ENCODE results near the gene CSGALNACT2. TPM values are rescaled to one million over a fixed set of nuclear protein-coding genes. Genes with fewer than 3 reads are reported as not detected.

The CSGALNACT2 gene
- total RNA-seq, 1 experiment from 2014 or later, result 6.4 TPM

DNA sequence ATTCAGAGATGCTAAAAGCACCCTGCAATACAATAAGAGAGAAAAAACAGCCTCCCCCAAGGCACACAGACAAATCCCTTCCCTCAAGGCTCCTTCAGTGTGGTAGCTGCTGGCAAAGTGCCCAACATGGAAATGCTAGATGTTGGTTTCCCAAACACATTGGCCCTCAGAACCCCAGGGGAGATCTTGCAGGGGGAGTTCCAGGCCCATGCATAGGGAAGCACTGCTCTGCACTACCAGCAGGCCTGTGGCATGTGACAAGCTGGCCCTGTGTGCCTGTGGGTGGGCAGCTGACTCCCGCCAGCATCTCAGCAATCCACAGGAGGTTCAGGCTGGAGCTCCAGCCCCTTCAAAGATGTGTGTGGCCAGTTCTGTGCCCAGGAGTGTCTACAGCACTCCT, 16.8 kb upstream of the CSGALNACT2 start:
- no peak for TF ChIP-seq CTCF (IDR thresholded peaks at IDR 0.05; ENCODE audit: insufficient read depth in 1 of 2, low read depth in 1 of 2, low read length in 1 of 2, severe bottlenecking in 1 of 2, unreplicated experiment in 1 of 2)
- Histone ChIP-seq H3K4me3 (ENCODE audit: low read depth, low read length) (no peak overlapping the region), H3K9me3 (no peaks in the 10 kb centered on the region), H3K36me3 (ENCODE audit: control insufficient read depth, insufficient read depth, low read length) (no peaks in the 10 kb centered on the region), H3K4me1 (no peaks in the 10 kb centered on the region), H3K27me3 (replicated peaks; ENCODE audit: control insufficient read depth, insufficient read depth, low read length) (no peaks in the 10 kb centered on the region; the same call in 1 of the 2 replicates)
- CTCF ChIA-PET, result no interaction called here
- Mint-ChIP-seq H3K4me3 (ENCODE audit: unreplicated experiment) (no peak overlapping the region), H3K9me3 (ENCODE audit: unreplicated experiment) (no peaks in the 10 kb centered on the region), H3K27me3 (ENCODE audit: insufficient read depth, unreplicated experiment) (peaks cover 20% of the 10 kb centered on the region), H3K4me1 (ENCODE audit: low read depth, unreplicated experiment) (no peaks in the 10 kb centered on the region), H3K27ac (ENCODE audit: unreplicated experiment) (no peak overlapping the region), H3K36me3 (ENCODE audit: insufficient read depth, unreplicated experiment) (no peaks in the 10 kb centered on the region)
- DNase-seq, result no peak
- POLR2A ChIA-PET, result no interaction called here
- intact Hi-C loops (cut with micrococcal nuclease; ENCODE audit: unreplicated experiment), result no loop called here
- BruUV-seq (replicated peaks), result no TSS peak

DNA sequence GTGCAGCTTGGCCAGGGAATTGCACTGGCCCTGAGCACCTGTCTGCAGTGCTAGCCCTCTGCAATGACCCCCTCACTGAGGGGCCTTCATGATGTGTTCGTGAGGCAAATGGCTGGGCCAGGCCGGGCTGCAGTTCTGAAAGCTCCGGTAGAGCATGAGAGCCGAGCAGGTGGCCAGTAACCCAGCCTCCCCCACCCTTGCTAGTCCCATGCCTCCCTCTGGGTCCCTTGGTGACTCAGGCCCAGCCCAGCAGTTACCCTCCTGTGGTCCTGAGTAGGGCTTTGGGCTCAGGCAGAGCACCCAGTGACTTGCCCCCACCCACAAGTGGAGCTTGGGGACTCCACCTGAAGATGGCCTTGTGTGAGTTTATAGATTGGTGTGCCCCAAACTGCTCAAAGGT, 16.1 kb upstream of the CSGALNACT2 start:
- ChIA-PET CTCF (no interaction called here), POLR2A (no interaction called here)
- no TSS peak for BruUV-seq (replicated peaks)
- H3K27ac Mint-ChIP-seq (ENCODE audit: unreplicated experiment), result no peak overlapping the region
- peaks cover 23% of the 10 kb centered on the region for H3K27me3 Mint-ChIP-seq (ENCODE audit: insufficient read depth, unreplicated experiment)
- intact Hi-C loops (cut with micrococcal nuclease; ENCODE audit: unreplicated experiment), result no loop called here
- H3K27me3 ChIP-seq (replicated peaks; ENCODE audit: control insufficient read depth, insufficient read depth, low read length), result peaks cover 1% of the 10 kb centered on the region; the same call in 1 of the 2 replicates
- no peak for DNase-seq
- H3K9me3 Mint-ChIP-seq (ENCODE audit: unreplicated experiment), result no peaks in the 10 kb centered on the region
- H3K9me3 ChIP-seq, result no peaks in the 10 kb centered on the region
- H3K36me3 ChIP-seq (ENCODE audit: control insufficient read depth, insufficient read depth, low read length), result no peaks in the 10 kb centered on the region
- H3K4me3 Mint-ChIP-seq (ENCODE audit: unreplicated experiment), result no peak overlapping the region
- no peaks in the 10 kb centered on the region for H3K36me3 Mint-ChIP-seq (ENCODE audit: insufficient read depth, unreplicated experiment)
- TF ChIP-seq CTCF (IDR thresholded peaks at IDR 0.05; ENCODE audit: insufficient read depth in 1 of 2, low read depth in 1 of 2, low read length in 1 of 2, severe bottlenecking in 1 of 2, unreplicated experiment in 1 of 2), result no peak
- no peaks in the 10 kb centered on the region for H3K4me1 Mint-ChIP-seq (ENCODE audit: low read depth, unreplicated experiment)
- H3K4me3 ChIP-seq (ENCODE audit: low read depth, low read length), result no peak overlapping the region
- H3K4me1 ChIP-seq, result no peaks in the 10 kb centered on the region

DNA sequence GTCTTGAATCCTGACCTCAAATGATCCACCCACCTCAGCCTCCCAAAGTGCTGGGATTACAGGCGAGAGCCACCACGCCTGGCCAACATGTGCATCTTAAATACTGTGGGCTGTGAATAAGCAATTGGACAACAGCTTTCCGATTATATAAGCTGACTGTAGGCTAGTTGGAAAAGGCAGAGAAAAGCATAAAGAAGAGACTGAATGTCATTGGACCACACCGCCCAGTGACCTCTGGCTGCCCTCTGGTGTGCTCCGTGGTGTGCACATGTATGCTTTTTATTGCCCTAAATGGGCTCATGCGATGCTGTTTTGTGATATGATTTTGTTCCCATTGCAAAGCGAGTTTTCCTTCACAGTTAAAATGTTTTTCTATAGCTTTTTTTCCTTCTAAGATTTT, 15.4 kb upstream of the CSGALNACT2 start:
- Histone ChIP-seq H3K36me3 (ENCODE audit: control insufficient read depth, insufficient read depth, low read length) (no peaks in the 10 kb centered on the region), H3K27me3 (replicated peaks; ENCODE audit: control insufficient read depth, insufficient read depth, low read length) (peaks cover 1% of the 10 kb centered on the region; the same call in 1 of the 2 replicates), H3K4me1 (no peaks in the 10 kb centered on the region), H3K4me3 (ENCODE audit: low read depth, low read length) (no peak overlapping the region), H3K9me3 (no peaks in the 10 kb centered on the region)
- POLR2A ChIA-PET, result no interaction called here
- H3K27ac Mint-ChIP-seq (ENCODE audit: unreplicated experiment), result no peak overlapping the region
- CTCF ChIA-PET, result no interaction called here
- H3K36me3 Mint-ChIP-seq (ENCODE audit: insufficient read depth, unreplicated experiment), result no peaks in the 10 kb centered on the region
- peaks cover 24% of the 10 kb centered on the region for H3K27me3 Mint-ChIP-seq (ENCODE audit: insufficient read depth, unreplicated experiment)
- no peak for DNase-seq
- intact Hi-C loops (cut with micrococcal nuclease; ENCODE audit: unreplicated experiment), result no loop called here
- no peak for TF ChIP-seq CTCF (IDR thresholded peaks at IDR 0.05; ENCODE audit: insufficient read depth in 1 of 2, low read depth in 1 of 2, low read length in 1 of 2, severe bottlenecking in 1 of 2, unreplicated experiment in 1 of 2)
- no peaks in the 10 kb centered on the region for H3K9me3 Mint-ChIP-seq (ENCODE audit: unreplicated experiment)
- H3K4me1 Mint-ChIP-seq (ENCODE audit: low read depth, unreplicated experiment), result no peaks in the 10 kb centered on the region
- H3K4me3 Mint-ChIP-seq (ENCODE audit: unreplicated experiment), result no peak overlapping the region
- BruUV-seq (replicated peaks), result no TSS peak
